GM21529 (cell line): ENCODE results near the gene PHLPP1.

ENCODE experiments used
- ATAC-seq: cut with Tn5 transposase; IDR thresholded peaks from one replicate; pipeline ENCODE4 v1.9.1; 2021; ENCODE audit not compliant: unreplicated experiment

PHLPP1 gene

DNA sequence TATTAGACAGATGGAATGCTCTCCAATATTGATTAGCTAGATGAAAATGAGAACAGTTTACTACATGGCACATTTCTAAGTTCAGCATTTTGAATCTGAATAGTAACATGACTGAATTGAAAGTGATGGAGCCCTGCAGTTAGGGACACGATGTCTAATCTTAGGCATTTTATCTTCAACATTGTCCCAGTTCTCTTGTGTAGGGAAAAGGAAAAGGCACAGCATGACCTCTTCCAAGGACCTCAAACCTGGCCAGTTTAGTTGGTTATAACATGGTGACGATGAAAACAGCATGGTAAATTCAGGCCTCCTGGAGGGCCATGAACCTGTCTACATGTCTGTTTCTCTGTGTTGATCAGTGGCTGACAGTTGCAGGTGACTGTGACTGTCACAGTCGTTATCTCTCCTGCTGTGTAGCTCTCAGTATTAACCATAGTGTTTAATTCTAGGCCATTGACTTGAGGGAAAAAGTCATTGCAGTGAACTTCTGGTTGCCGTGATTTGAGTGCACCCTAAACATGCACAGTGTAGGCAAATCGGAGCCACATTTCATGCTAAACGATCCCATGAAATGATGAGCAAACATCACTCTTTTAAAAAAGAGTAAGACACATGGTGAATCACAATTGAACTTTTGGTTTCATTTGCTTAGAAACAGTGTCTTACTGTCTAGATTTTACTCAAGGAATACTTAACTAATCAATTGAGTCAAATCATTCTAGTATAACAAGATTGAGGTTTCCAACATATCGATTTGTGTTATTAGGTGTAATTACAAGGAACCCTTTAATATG, 129.7 kb downstream of the PHLPP1 start:
- peak; percentile 67 for ATAC-seq

GRCh38 chr18:62846313-62846712, 131.0 kb downstream of the PHLPP1 start:
- ATAC-seq, result no peak

GRCh38 chr18:62847081-62847480, 131.7 kb downstream of the PHLPP1 start:
- no peak for ATAC-seq

DNA sequence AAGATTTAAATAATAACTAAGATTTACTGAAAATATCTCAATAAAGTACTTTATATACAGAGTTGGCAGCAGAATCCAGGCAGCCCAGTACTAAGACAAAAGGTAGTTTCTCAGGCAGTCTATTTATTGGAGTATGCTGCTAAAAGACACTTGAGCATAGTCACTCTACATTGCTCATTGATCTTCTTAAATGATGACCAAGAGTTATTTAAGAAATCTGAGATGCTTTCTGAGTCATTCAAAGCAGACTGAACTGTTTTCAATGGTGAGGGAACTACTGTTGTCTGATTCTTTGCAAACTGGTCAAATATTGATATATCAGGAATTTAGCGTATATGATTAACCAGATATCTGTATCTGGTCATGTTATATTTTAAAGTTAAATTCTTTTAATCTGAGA, 133.6 kb downstream of the PHLPP1 start:
- ATAC-seq, result no peak

- ATAC-seq, result no peak
Measured at GRCh38 chr18:62850619-62851306, 135.4 kb downstream of the PHLPP1 start.

GRCh38 chr18:62852851-62853250, 137.5 kb downstream of the PHLPP1 start:
- ATAC-seq, result no peak

DNA sequence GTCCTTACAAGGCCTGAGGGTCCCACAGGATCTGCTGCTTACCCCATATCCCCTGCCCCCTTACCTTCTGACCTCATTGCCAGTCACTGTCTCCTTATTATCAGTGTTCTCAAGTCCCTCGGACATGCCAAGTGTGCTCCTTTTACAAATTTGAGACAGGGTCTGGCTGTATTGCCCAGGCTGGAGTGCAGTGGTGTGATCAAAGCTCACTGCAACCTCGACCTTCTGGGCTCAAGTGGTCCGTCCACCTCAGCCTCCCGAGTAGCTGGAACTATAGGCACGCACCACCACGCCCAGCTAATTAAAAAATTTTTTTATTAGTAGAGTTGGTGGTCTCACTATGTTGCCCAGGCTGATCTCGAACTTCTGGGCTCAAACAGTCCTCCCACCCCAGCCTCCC, 141.0 kb downstream of the PHLPP1 start:
- no peak for ATAC-seq

GRCh38 chr18:62857263-62857976, 142.1 kb downstream of the PHLPP1 start:
- ATAC-seq, result no peak

DNA sequence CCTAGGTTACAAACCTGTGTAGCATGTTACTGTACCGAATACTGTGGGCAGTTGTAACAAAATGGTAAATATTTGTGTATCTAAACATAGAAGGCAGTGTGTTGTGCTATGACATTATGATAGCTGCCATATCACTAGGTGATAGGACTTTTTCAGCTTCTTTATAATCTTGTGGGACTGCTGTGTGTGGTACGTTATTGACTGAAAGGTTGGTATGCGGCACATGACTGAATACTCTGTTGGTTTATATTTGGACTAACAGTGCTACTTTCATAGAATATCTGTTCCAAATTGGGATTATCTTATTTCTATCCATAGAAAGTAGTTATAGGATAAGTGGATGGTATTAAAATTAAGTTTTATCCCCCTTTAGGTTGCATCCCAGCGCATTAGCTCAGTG, 144.7 kb downstream of the PHLPP1 start:
- no peak for ATAC-seq

DNA sequence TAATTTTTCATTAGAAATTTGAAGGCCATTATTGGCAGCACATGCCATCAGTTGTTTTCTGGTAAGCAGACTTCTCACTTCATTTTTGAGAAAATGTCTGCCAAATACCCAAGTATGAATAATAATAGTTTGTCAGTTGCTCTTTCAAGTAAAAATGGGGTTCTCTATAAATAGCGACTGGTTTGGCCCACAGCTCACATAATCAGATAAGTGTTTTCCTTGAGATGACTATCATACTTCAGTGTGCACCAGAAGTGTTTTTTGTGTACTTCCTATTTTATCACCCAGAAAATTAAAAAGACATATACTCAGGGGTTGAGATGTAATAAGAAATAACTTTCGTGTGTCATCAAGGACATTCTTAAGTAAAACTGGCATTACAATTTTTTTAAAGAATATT, 147.1 kb downstream of the PHLPP1 start:
- ATAC-seq, result no peak

GRCh38 chr18:62863579-62864001, 148.2 kb downstream of the PHLPP1 start:
- ATAC-seq, result no peak

- ATAC-seq, result no peak
Measured at GRCh38 chr18:62865498-62865897, 150.2 kb downstream of the PHLPP1 start.

DNA sequence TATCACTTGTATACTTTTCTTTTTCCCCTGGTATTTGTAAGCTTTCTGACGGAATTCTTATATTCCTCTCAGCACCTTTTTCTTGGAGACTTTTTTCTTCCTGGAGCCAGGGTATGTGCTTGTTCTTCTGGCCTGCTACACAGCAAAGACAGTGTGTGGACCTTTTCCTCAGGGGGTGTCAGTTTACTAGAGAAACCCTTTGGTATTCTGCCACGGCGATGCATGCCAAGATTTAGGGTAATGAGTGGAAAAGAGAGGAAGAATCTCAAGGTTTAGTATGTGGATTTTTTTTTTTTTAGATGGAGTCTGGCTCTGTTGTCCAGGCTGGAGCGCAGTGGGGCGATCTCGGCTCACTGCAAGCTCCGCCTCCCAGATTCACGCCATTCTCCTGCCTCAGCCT, 152.2 kb downstream of the PHLPP1 start:
- no peak for ATAC-seq

DNA sequence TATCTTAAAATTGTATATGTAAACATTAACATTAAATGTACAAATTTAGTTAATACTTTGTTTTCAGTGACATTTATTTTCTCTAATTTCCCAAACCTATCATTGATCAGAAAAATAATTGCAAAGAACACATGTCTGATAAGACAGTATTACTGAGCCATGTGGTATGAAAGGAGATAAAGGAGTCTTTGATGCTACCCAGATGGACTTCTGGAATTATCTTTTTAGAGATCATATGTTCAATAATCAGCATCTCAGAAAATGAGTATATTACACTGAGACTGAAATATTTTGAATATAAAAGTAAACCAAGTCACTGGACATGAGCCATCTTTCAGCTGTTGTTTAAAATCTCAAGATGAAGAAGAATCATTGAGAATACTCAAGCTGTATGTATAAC, 153.3 kb downstream of the PHLPP1 start:
- no peak for ATAC-seq

DNA sequence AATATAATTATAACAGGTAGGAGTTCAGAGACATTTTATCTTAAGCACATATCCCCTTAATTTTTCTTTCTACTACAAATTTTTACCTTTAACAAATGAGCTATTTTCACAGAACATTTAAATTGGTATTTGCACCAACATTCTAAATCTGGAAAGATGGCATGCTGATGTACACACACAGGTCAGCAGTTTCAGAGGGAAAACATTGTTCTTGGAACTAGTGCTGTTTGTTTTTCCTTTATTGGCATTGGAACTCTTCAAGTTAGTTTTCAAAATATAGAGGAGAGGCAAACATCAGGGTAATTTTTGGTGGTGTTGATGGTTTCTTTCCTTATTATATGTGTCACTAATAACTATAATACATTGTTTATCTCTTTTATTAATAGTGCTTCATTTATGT, 155.3 kb downstream of the PHLPP1 start:
- no peak for ATAC-seq

- ATAC-seq, result no peak
Measured at GRCh38 chr18:62875323-62875722, 160.0 kb downstream of the PHLPP1 start.

DNA sequence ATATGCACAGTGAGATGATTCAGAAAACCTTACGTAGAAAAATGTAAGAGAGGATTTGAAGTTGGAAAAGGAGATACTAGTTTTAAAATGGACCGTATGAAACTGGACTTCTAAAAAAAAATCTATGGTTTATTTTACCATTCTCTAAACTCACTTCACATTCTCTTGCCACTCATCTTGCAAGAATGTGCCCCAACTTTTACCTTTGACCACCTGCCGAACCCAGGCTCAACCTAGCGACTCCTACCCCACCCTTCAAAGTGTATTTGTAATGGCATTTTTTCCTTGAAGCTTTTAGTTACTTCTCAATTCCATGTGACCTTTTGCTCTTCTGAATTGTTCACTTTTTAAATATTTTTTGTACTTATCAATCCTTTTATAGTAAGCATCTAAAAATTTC, 160.8 kb downstream of the PHLPP1 start:
- no peak for ATAC-seq

- ATAC-seq, result no peak
Measured at GRCh38 chr18:62876828-62877227, 161.5 kb downstream of the PHLPP1 start.

DNA sequence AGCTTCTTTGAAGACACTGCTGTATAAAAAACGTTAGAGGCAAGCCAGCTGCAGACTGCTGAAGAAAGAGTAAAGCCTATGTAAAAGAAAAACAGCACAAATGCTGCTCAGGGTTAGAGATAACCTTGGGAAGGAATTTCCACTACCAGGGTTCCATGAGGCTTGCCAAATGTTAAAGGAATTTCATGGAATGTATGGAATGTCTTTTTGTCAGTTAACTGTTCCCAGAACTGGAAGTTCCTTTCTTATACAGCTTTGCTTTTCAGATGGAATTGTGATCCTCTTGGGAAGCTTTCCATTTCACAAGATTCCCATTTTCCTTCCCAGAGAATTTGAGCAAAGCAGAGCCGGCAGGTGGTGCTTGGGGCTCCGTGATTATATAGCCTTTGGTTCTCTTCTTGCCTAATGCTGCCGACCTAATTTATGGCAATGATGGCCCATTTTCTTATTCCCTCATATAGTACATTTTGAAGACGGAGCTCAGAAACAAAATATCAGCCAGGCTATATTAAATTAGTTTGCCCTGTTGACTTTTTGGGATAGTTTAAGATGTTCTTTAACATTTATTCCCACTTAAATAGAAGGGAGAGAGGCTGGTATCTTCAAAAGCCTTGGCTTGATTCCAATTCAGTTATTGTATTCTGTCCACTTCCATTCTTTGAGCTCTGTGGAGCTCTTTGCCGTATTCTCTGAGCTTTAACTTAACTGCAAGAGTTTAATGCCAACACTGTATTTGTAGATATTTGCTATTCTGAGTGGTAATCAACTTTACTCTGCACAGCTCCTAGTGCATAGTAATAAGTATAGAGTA, 162.3 kb downstream of the PHLPP1 start:
- ATAC-seq, result no peak

GRCh38 chr18:62878305-62878704, 163.0 kb downstream of the PHLPP1 start:
- ATAC-seq, result no peak

DNA sequence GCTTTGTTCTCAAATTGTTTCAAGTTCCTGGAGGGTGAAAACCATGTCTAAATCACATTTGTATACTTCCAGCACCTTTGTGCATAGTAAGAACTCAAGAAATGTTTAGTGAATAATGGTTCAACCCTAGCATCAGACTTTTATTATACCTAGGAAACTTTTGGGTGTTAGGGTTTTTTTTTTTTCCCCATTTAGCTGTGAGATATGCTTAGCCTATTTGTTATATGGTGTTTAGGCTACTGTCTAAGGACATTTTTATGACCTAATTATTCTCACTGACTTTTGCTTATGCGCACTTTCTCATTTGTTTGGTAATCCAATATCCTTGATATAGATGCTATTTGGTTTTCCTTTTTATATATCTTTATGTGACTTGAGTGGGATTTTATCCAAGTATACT, 164.7 kb downstream of the PHLPP1 start:
- no peak for ATAC-seq
